Stimulated activated naive CD8-positive, alpha-beta T cell treated with anti-CD3 and anti-CD28 coated beads, Interleukin-15, Interleukin-2, amounts not matched to agents 100 ng/mL and 50 ng/mL, for 24 hours (primary cell): Measurements from ENCODE around the gene TRANK1.

Source experiments
- H3K27ac Mint-ChIP-seq: one replicate; pipeline ENCODE4 v1.8.0; 2021; ENCODE audit warnings: mild to moderate bottlenecking, mixed read lengths
- H3K27me3 Mint-ChIP-seq: one replicate; pipeline ENCODE4 v1.8.0; 2021; ENCODE audit warnings: mixed read lengths
- H3K36me3 Mint-ChIP-seq: one replicate; pipeline ENCODE4 v1.8.0; 2021; ENCODE audit warnings: low read depth, mixed read lengths
- H3K4me1 Mint-ChIP-seq: one replicate; pipeline ENCODE4 v1.8.0; 2021; ENCODE audit warnings: low read depth, mixed read lengths
- H3K4me3 Mint-ChIP-seq: one replicate; pipeline ENCODE4 v1.8.0; 2021; ENCODE audit warnings: mild to moderate bottlenecking, mixed read lengths
- H3K9me3 Mint-ChIP-seq: one replicate; pipeline ENCODE4 v1.8.0; 2021; ENCODE audit warnings: mixed read lengths

TRANK1 gene

DNA sequence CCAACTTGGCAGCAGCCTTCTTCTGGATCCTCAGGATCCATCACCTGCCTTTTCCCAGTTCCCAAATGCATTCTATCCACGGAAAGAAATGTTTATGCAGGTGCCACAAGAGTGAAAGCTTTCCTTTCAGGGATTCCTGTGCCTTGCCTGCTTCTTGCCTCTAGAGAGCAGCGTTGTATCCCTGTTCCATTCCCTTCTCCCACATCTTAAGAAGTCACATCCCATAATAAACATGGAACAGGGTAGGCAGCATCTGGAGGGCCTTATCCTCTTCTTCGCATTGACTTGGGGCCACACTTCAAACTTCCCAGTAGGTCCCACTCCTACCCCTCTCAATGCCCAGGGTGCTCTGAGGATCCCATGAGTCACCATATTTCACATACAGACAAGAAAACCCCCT lies 107.8 kb downstream of the TRANK1 start:
- H3K36me3 Mint-ChIP-seq: peaks cover 53% of the 10 kb centered on the region
- no peak overlapping the region for H3K27ac Mint-ChIP-seq
- H3K9me3 Mint-ChIP-seq: peaks cover 7% of the 10 kb centered on the region
- H3K27me3 Mint-ChIP-seq: no peaks in the 10 kb centered on the region
- H3K4me1 Mint-ChIP-seq: peaks cover 13% of the 10 kb centered on the region
- H3K4me3 Mint-ChIP-seq: no peak overlapping the region

GRCh38 chr3:36833160-36833814 lies 111.6 kb downstream of the TRANK1 start:
- H3K27me3 Mint-ChIP-seq: no peaks in the 10 kb centered on the region
- no peak overlapping the region for H3K27ac Mint-ChIP-seq
- peaks cover 39% of the 10 kb centered on the region for H3K36me3 Mint-ChIP-seq
- no peaks in the 10 kb centered on the region for H3K9me3 Mint-ChIP-seq
- peaks cover 6% of the 10 kb centered on the region for H3K4me1 Mint-ChIP-seq
- H3K4me3 Mint-ChIP-seq: no peak overlapping the region

DNA sequence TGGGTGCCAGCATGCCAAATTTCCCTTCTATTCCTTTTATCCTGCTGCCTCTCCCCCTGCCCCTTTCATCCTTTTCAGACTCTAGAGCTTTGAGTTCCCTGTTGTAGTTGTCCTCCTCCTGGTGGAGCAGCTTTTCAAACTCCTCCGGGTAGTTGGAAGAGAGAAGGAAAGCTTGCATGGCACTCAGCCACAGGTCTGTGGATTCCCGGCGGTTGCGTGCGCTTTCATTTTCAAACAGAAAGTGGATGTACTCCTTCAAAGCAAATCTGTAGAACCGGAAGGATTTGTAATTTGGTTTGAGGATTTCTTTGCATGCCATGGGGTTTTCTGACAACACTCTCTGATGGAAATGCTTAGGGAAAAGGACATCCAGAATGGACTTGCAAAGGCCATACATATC lies 112.4 kb downstream of the TRANK1 start:
- H3K36me3 Mint-ChIP-seq: peaks cover 39% of the 10 kb centered on the region
- H3K4me1 Mint-ChIP-seq: peaks cover 6% of the 10 kb centered on the region
- H3K27me3 Mint-ChIP-seq: no peaks in the 10 kb centered on the region
- no peak overlapping the region for H3K27ac Mint-ChIP-seq
- H3K9me3 Mint-ChIP-seq: no peaks in the 10 kb centered on the region
- no peak overlapping the region for H3K4me3 Mint-ChIP-seq

- H3K4me3 Mint-ChIP-seq: no peak overlapping the region
- no peaks in the 10 kb centered on the region for H3K4me1 Mint-ChIP-seq
- no peaks in the 10 kb centered on the region for H3K9me3 Mint-ChIP-seq
- H3K36me3 Mint-ChIP-seq: peaks cover 24% of the 10 kb centered on the region
- H3K27me3 Mint-ChIP-seq: no peaks in the 10 kb centered on the region
- H3K27ac Mint-ChIP-seq: no peak overlapping the region
These were observed 117.7 kb downstream of the TRANK1 start for GRCh38 chr3:36827133-36827532.

DNA sequence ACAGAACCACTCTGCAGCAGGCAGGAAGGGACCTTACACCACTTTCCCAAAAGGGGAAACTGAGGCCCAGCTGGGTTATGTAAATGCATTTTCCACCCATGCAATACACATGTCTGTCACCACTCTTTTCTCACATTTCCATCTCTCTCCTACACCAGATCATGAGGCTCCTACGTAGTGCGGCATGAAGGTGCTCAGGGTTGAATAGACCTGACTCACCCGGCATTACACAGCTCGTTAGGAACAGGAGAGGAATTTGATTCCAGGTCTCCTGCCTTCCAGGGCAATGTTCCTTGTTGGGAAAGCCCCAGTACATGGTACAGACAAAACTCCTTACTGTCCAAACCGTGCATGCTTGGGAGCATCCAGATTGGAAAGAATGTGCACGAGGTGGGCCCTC lies 118.6 kb downstream of the TRANK1 start:
- Mint-ChIP-seq H3K4me1 (no peaks in the 10 kb centered on the region), H3K27me3 (no peaks in the 10 kb centered on the region), H3K4me3 (no peak overlapping the region), H3K9me3 (no peaks in the 10 kb centered on the region), H3K36me3 (peaks cover 22% of the 10 kb centered on the region), H3K27ac (no peak overlapping the region)

- Mint-ChIP-seq H3K9me3 (no peaks in the 10 kb centered on the region), H3K27ac (no peak overlapping the region), H3K4me1 (no peaks in the 10 kb centered on the region), H3K4me3 (no peak overlapping the region), H3K36me3 (peaks cover 18% of the 10 kb centered on the region), H3K27me3 (no peaks in the 10 kb centered on the region)
These were observed 120.4 kb downstream of the TRANK1 start for GRCh38 chr3:36824443-36824842.

GRCh38 chr3:36823806-36824205 lies 121.0 kb downstream of the TRANK1 start:
- Mint-ChIP-seq H3K4me1 (no peaks in the 10 kb centered on the region), H3K9me3 (no peaks in the 10 kb centered on the region), H3K27me3 (no peaks in the 10 kb centered on the region), H3K27ac (no peak overlapping the region), H3K4me3 (no peak overlapping the region), H3K36me3 (peaks cover 18% of the 10 kb centered on the region)

DNA sequence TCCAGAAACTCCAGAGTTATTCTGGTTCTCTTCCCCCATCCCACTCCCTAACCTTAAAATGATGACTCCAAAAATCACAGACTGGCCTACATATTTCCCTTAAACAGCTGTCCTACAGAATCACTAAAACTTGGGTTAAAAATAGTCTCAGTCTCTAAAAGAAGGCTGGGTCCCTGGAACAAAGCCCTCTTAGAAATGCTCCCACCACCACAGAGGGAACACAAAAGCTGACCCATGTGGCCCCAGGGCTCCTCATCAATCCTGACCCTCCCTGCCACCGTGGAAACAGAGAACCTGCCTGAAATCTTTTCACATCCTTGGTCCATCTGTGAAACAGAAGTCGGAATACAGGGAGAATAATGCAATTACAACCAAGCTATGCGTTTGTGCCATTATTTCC lies 124.8 kb downstream of the TRANK1 start:
- H3K27me3 Mint-ChIP-seq: no peaks in the 10 kb centered on the region
- no peaks in the 10 kb centered on the region for H3K9me3 Mint-ChIP-seq
- no peaks in the 10 kb centered on the region for H3K4me1 Mint-ChIP-seq
- H3K4me3 Mint-ChIP-seq: no peak overlapping the region
- peaks cover 11% of the 10 kb centered on the region for H3K36me3 Mint-ChIP-seq
- no peak overlapping the region for H3K27ac Mint-ChIP-seq

GRCh38 chr3:36817806-36818533 lies 126.9 kb downstream of the TRANK1 start:
- Mint-ChIP-seq H3K4me1 (no peaks in the 10 kb centered on the region), H3K27ac (no peak overlapping the region), H3K27me3 (no peaks in the 10 kb centered on the region), H3K36me3 (no peaks in the 10 kb centered on the region), H3K4me3 (no peak overlapping the region), H3K9me3 (no peaks in the 10 kb centered on the region)

DNA sequence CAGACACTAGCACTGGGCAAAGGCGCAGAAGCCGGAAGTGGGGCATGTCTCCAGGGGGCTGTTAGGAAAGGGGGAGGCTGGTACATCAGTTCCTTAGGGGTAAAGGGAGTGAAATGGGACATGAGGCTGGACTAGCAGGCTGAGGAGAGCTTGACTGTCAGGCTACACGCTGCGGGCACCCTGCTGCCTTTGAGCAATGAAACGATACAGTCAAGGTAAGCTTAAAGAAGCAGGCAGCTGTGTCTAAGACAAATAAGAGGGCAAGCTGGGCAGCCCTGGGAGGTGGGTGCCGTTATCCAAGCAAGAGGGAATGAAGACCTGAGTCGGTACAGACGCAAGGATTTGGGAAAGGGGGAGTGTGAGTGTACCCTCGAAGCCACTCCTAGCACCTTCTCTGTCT lies 129.5 kb downstream of the TRANK1 start:
- Mint-ChIP-seq H3K27me3 (no peaks in the 10 kb centered on the region), H3K27ac (no peak overlapping the region), H3K36me3 (no peaks in the 10 kb centered on the region), H3K9me3 (no peaks in the 10 kb centered on the region), H3K4me3 (no peak overlapping the region), H3K4me1 (no peaks in the 10 kb centered on the region)

DNA sequence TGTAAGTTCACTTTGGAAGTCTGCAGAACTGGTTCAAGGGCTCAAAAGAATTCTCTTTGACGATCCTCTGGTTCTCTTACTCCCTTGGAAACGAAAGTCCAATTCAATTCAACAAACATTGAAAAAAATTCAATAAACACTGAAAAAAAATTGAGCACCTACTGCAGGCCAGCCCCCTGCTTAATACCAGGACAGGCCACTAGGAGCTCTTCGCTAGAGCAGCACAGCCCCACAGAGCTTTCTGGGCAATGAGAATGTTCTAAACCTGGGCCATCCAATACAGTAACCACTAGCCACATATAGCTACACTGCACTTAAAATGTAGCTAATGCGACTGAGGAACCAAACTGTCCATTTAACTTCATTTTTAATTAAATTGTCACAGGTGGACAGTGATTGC lies 130.1 kb downstream of the TRANK1 start:
- Mint-ChIP-seq H3K4me3 (no peak overlapping the region), H3K27me3 (no peaks in the 10 kb centered on the region), H3K36me3 (no peaks in the 10 kb centered on the region), H3K27ac (no peak overlapping the region), H3K9me3 (no peaks in the 10 kb centered on the region), H3K4me1 (no peaks in the 10 kb centered on the region)

DNA sequence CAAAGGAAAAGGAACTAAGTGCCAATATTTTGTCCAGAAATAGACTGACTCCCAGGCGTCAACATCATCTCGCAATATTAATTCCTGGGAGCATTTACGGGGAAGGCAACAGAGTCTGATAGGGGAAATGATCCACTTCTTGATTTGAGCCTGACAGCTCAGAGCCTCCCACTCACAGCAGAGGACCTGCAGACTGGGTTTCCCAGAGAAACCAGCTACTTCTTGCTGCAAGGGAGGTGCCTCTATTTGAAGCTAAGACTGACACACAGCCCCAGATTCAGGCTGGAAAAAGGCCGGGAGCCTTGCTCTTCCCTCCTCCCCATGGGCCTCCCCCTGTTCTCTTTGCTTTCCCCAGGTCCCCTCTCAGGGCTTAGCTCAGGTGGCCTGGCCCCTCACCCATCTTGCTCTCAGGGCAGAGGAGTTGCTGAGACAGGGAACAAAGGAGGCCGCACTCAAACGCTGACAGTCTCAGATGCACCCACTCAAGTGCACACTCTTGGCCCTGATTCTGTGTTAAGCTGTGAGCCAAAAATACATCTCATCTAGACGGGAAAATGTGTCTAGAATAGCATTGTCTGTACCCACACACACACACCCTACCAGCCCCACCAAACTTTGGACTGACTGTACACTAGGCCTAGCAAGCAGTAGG lies 130.7 kb downstream of the TRANK1 start:
- no peaks in the 10 kb centered on the region for H3K27me3 Mint-ChIP-seq
- no peak overlapping the region for H3K4me3 Mint-ChIP-seq
- H3K9me3 Mint-ChIP-seq: no peaks in the 10 kb centered on the region
- H3K4me1 Mint-ChIP-seq: no peaks in the 10 kb centered on the region
- H3K36me3 Mint-ChIP-seq: no peaks in the 10 kb centered on the region
- no peak overlapping the region for H3K27ac Mint-ChIP-seq

DNA sequence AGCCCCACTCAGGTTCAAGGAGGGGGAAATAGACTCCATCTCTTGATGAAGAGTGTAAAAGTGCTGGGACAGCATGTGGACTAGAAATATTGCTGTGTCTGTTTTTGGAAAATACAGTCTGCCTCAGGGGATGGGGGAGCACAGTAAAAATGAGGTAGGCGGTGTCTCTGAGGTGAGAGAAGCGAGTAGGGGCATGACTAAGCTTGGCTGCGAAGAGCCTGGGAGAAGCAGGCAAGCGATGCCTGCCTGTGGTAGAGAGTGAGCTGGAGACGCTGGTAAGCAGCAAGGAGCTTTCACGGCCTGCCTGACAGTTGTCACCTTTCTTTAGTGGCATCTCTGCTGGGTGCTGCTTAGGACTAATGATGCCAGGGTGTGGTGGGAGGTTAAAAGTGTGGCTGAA lies 131.5 kb downstream of the TRANK1 start:
- H3K27ac Mint-ChIP-seq: no peak overlapping the region
- H3K9me3 Mint-ChIP-seq: no peaks in the 10 kb centered on the region
- no peak overlapping the region for H3K4me3 Mint-ChIP-seq
- H3K4me1 Mint-ChIP-seq: no peaks in the 10 kb centered on the region
- no peaks in the 10 kb centered on the region for H3K27me3 Mint-ChIP-seq
- no peaks in the 10 kb centered on the region for H3K36me3 Mint-ChIP-seq

DNA sequence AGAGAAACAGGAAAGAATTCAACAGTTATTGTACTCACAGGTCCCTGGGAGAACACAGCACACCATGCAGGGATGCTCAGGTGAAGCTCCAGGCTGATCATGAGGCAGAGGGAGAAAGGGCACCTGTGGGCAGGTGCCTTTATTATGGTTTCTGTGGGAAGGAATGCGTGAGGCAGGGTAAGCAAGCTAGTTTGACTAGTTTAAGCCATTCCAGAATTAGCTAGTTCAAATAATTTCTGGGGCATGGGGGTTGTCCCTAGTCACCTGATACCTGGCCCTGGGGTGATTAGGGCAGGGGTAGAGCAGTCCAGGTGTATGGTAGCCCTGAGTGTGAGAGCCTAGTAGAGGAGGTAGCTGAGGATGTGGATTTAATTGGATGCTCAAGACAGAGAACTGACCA lies 132.6 kb downstream of the TRANK1 start:
- H3K9me3 Mint-ChIP-seq: no peaks in the 10 kb centered on the region
- no peak overlapping the region for H3K27ac Mint-ChIP-seq
- no peaks in the 10 kb centered on the region for H3K36me3 Mint-ChIP-seq
- H3K4me3 Mint-ChIP-seq: no peak overlapping the region
- H3K4me1 Mint-ChIP-seq: no peaks in the 10 kb centered on the region
- no peaks in the 10 kb centered on the region for H3K27me3 Mint-ChIP-seq

DNA sequence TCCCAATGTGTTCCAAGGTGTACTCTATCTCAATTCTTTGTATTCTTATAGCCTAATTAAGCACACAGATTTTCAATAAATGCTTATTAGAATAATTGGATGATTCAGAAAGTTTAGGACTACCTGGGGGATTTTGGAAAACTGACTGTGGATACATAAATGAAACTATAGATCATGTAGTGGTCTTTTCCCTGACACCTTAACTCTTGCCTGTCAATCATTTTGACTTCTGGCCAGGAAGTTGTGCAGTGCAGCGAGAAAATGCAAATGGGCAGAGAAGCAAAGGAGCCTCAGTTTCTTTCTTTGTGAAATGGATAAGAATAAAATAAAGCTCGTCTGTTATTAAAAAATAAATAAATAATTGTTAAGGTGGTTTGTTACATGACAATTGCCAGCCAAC lies 133.1 kb downstream of the TRANK1 start:
- H3K27ac Mint-ChIP-seq: no peak overlapping the region
- H3K27me3 Mint-ChIP-seq: no peaks in the 10 kb centered on the region
- H3K9me3 Mint-ChIP-seq: no peaks in the 10 kb centered on the region
- no peaks in the 10 kb centered on the region for H3K36me3 Mint-ChIP-seq
- no peak overlapping the region for H3K4me3 Mint-ChIP-seq
- H3K4me1 Mint-ChIP-seq: no peaks in the 10 kb centered on the region
